ENCODE measurements around the gene ELF3. TPM values are rescaled to one million over a fixed set of nuclear protein-coding genes. Genes with fewer than 3 reads are reported as not detected.

ELF3 gene
- total RNA-seq, 4 donors from 2014 or later: 146 to 432 (median 253) TPM

DNA sequence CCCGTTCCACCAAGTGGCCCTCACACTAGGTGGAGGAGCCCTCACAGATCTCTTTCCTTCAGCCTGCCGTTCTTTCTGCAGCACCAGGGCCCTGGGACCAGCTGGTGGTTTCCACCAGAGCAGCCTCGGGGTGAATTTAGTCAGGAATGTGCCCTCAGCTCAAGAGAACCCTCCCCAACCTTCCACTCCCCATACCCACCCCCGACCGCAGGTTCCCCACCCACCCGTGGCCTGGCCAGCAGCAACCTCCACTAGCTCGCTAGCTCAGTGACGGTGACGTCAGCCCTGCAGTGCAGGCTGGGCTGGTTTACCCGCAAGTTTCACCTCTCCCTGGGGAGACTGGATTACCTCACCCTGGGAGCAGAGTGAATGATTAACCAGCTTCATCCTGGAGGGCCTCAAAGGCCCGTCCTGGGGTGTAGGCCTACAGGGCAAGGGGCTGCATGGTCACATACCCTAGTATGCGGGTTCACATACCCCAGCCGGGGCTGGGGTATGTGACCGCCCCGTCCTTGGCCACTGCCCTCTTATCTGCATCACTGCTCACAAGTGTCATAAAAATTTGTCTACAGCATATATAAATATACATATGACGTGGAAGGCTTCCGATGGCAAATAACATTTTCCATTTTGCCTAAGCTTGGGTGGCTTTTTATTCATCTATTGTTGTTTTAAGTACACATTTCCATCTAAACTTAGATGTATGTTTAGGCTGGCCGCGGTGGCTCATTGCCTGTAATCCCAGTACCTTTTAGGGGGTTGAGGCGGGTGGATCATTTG is 24.5 kb downstream of the ELF3 start:
- Histone ChIP-seq H3K9me3 (no peaks in the 10 kb centered on the region), H3K27me3 (no peaks in the 10 kb centered on the region), H3K4me3 (peak overlapping the region in 1 of 4 donors; percentile 7), H3K27ac (peak overlapping the region; percentile 66 to 89 (median 80)), H3K4me1 (peaks cover 3 to 33% (median 13%) of the 10 kb centered on the region in 3 donors), H3K36me3 (no peaks in the 10 kb centered on the region)
- TF ChIP-seq, protein P1, sequence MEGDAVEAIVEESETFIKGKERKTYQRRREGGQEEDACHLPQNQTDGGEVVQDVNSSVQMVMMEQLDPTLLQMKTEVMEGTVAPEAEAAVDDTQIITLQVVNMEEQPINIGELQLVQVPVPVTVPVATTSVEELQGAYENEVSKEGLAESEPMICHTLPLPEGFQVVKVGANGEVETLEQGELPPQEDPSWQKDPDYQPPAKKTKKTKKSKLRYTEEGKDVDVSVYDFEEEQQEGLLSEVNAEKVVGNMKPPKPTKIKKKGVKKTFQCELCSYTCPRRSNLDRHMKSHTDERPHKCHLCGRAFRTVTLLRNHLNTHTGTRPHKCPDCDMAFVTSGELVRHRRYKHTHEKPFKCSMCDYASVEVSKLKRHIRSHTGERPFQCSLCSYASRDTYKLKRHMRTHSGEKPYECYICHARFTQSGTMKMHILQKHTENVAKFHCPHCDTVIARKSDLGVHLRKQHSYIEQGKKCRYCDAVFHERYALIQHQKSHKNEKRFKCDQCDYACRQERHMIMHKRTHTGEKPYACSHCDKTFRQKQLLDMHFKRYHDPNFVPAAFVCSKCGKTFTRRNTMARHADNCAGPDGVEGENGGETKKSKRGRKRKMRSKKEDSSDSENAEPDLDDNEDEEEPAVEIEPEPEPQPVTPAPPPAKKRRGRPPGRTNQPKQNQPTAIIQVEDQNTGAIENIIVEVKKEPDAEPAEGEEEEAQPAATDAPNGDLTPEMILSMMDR (IDR thresholded peaks at IDR 0.05): no peak
- TF ChIP-seq POLR2A (IDR thresholded peaks at IDR 0.05): no peak
- WGBS, 2 donors: 54 to 62% methylated on average over 11 to 12 of the region's 20 CpGs
- DNase-seq: no peak
- intact Hi-C loops (cut with DNase I): no loop called here

DNA sequence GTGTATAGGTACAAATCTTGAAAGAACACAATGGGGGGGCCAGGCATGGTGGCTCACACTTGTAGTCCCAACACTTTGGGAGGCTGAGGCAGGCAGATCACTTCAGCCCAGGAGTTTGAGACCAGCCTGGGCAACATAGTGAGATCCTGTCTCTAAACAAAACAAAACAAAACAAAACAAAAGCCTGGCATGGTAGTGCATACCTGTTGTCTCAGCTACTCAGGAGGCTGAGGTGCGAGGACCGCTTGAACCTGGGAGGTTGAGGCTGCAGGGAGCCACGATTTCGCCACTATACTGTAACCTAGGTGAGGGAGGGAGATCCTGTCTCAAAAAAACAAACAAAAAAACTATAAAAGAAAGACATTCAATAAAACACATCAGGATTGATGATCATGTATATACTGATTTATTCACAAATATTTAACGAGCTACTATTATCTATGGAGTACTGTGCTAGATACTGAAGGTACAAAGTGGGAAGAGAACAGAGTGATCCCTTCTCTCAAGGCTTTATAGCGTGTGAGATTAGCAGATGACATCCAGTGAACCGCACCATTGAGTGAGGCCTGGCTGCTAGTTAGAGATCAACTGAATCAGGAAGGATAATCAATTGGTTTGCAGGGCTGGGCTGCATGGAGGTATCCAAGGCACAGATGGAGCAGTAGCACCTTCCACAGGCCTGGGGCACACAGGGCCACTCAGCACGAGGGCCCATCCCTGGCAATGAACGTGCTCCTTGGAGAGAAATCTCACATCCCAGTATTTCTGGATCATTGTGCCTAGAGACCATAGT is 26.4 kb downstream of the ELF3 start:
- H3K27me3 ChIP-seq: no peaks in the 10 kb centered on the region
- peak overlapping the region in 1 of 4 donors; percentile 83 for H3K27ac ChIP-seq
- TF ChIP-seq, protein P1 (IDR thresholded peaks at IDR 0.05): no peak
- TF ChIP-seq POLR2A (IDR thresholded peaks at IDR 0.05): no peak
- DNase-seq: no peak
- H3K4me1 ChIP-seq: peaks cover 3 to 38% (median 13%) of the 10 kb centered on the region in 3 donors
- no peak overlapping the region for H3K4me3 ChIP-seq
- 86 to 88% methylated on average over 9 of the region's 9 CpGs for WGBS, 2 donors
- intact Hi-C loops (cut with DNase I): no loop called here
- H3K9me3 ChIP-seq: no peaks in the 10 kb centered on the region
- H3K36me3 ChIP-seq: no peaks in the 10 kb centered on the region

- intact Hi-C loops (cut with DNase I): no loop called here
- Histone ChIP-seq H3K27ac (peak overlapping the region in 2 of 4 donors; percentile 27 to 44), H3K27me3 (no peaks in the 10 kb centered on the region), H3K9me3 (no peaks in the 10 kb centered on the region), H3K36me3 (no peaks in the 10 kb centered on the region), H3K4me3 (no peak overlapping the region), H3K4me1 (peaks cover 3 to 48% (median 13%) of the 10 kb centered on the region in 3 donors)
- TF ChIP-seq, protein P1 (IDR thresholded peaks at IDR 0.05): no peak
- no peak for TF ChIP-seq POLR2A (IDR thresholded peaks at IDR 0.05)
- 76 to 92% methylated on average over 4 of the region's 4 CpGs for WGBS, 2 donors
- no peak for DNase-seq
These were observed 27.4 kb downstream of the ELF3 start for GRCh38 chr1:202037706-202038296.

- Histone ChIP-seq H3K27ac (no peak overlapping the region), H3K4me1 (peaks cover 3 to 56% (median 13%) of the 10 kb centered on the region in 3 donors), H3K9me3 (no peaks in the 10 kb centered on the region), H3K27me3 (no peaks in the 10 kb centered on the region), H3K4me3 (no peak overlapping the region), H3K36me3 (no peaks in the 10 kb centered on the region)
- intact Hi-C loops (cut with DNase I): no loop called here
- TF ChIP-seq POLR2A (IDR thresholded peaks at IDR 0.05): no peak
- TF ChIP-seq, protein P1 (IDR thresholded peaks at IDR 0.05): no peak
- no peak for DNase-seq
- 80 to 82% methylated on average over 2 of the region's 2 CpGs for WGBS, 2 donors
These were observed 28.4 kb downstream of the ELF3 start for GRCh38 chr1:202038688-202039346.

Data from esophagus squamous epithelium (tissue), 5 donors.